ENCODE measurements around the gene OR52A1.

Gene OR52A1

GRCh38 chr11:5131584-5132335 is 22.8 kb downstream of the OR52A1 start:
- DNase-seq, result no peak

DNA sequence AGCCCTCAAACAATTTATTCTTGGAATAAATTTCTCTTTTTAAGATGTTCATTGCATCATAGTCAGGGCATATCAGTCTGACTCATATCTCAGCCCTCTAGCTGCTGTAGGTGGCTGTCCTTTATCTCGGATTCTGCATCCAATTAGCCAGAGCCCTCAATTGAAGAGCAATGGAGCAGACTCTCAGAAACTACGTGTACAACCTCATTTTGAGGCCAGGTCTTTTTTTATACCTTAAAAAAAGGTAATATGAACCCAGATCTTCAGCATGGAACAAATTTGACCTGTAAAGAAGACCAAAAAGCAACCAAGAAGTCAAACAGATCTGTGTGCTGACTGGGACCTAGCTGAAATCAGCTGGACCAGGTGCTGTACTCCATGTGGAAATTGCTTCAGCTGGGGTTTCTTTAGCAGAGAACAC is 25.1 kb downstream of the OR52A1 start:
- no peak for DNase-seq

DNA sequence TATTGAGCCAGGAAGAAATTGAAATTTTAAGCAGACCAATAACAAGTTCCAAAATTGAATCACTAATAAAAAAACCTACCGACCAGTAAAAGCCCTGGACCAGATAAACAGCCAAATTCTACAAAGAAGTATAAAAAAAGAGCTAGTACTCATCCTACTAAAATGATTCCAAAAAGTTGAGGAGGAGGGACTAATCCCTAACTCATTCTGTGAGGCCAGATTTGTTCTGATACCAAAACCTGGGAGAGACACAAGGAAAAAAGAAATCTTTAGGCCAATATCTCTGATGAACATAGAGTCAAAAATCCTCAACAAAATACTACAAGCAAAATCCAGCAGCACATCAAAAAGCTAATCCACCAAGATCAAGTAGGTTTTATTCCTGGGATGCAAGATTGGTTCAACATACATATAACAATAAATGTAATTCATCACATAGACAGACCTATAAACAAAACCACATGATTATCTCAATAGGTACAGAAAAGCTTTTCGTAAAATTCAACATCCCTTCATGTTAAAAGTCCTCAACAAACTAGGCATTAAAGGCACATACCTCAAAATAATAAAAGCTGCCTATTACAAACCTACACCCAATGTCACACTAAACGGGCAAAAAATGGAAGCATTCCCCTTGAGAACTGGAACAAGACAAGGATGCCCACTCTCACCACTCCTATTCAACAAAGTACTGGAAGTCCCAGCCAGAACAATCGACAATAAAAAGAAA is 29.5 kb downstream of the OR52A1 start:
- no peak for DNase-seq

DNA sequence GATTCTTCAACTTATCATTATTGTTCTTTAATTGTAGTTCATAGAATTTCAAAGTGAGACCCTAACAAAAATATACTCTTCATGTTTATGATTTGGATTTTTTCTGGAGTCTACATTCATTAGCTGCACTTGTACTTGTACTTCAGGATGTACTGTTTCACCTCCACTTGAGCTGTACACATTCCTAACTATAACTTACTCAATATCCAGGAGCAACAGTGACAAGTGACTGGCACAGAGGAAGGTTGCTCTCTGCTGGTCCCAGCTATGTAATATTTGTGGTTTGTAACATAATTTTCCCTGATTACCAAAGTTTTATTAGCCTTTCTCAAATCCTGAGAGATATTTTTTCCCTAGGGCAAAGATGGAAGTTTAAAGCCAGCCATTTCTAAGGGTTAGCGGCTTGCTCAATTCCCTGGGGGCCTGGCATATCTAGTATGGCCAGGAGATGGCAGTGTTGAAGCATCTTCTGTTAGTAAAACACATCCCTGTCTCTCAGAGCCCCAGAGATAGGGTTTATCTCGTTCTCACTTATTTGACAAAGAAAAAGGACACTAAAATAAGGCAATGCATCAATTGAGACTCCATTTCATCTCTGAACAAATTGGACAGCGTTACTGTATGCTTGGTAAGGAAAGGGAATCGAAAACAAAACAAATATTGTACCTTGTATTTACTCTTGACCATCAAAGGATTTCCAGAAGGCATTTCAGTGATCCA is 30.6 kb downstream of the OR52A1 start:
- DNase-seq, result peak; percentile 27 to 42

DNA sequence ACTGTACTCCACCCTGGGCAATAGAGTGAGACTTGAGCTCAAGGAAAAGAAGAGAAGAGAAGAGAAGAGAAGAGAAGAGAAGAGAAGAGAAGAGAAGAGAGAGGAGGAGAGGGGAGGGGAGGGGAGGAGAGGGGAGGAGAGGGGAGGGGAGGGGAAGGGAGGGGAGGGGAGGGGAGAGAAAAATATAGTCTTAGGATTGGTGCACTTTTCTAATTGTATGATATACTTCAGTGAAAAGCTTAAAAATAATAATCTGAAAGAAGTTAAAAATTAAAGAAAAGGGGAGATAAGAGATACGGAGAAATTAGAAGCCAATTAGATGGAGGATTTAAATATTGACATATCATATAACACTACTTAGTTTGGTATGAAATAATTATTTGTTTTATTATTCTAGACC is 35.7 kb downstream of the OR52A1 start:
- no peak for DNase-seq

GRCh38 chr11:5117588-5117987 is 37.0 kb downstream of the OR52A1 start:
- no peak for DNase-seq

DNA sequence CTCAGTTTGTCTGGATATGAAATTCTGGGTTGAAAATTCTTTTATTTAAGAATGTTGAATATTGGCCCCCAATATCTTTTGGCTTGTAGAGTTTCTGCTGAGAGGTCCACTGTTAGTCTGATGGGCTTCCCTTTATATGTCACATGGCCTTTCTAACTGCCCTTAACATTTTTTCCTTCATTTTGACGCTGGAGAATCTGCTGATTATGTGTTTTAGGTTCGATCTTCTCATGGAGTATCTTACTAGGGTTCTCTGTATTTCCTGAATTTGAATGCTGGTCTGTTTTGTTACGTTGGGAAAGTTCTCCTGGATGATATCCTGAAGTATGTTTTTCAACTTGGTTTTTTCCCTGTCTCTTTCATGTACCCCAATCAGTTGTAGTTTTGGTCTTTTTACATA is 39.2 kb downstream of the OR52A1 start:
- no peak for DNase-seq

DNA sequence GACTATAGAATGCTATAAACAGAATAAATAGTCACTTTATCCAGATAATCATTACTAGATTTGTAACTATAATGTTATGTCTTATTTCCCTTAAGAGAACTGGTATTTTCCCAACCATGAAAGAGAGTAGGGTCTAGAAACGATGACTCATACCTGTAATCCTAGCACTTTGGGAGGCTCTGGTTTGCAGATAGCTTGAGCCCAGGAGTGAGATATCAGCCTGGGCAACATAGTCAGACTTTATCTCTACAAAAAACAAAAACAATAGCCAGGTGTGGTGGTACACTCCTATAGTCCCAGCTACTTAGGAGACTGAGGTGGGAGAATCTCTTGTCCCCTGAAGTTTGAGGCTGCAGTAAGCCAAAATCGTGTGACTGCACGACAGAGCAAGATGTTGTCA is 47.3 kb downstream of the OR52A1 start:
- no peak for DNase-seq

- no peak for DNase-seq
These were observed 51.5 kb downstream of the OR52A1 start for GRCh38 chr11:5103066-5103465.

GRCh38 chr11:5102246-5102645 is 52.3 kb downstream of the OR52A1 start:
- no peak for DNase-seq

GRCh38 chr11:5096011-5096410 is 58.5 kb downstream of the OR52A1 start:
- DNase-seq, result no peak

Measured in CD4-positive, alpha-beta T cell treated with Interleukin-1 beta for 1 hour (primary cell).